GM12878 (cell line): Measurements from ENCODE around the gene WDR77.

Experiments used
- IKZF1 ChIP-seq: fragments of 450-650 bp; conservative IDR thresholded peaks from 2 replicates; pipeline ENCODE4 v1.6.1; 2017; ENCODE audit warnings: antibody characterized with exemption, mild to moderate bottlenecking
- POLR2AphosphoS5 ChIP-seq: IDR thresholded peaks from 2 replicates; pipeline ENCODE4 v1.6.1; 2011; ENCODE audit warnings: mild to moderate bottlenecking, low read length, inconsistent platforms
- RAD21 ChIP-seq: IDR thresholded peaks from 2 replicates; pipeline ENCODE4 v1.6.1; 2011; ENCODE audit warnings: mild to moderate bottlenecking, low read depth, low read length, moderate library complexity; ENCODE audit not compliant: insufficient read depth
- RCOR1 ChIP-seq: conservative IDR thresholded peaks from 2 replicates; pipeline ENCODE4 v1.6.1; 2012; ENCODE audit warnings: low read depth, low read length, improper control_type of control experiment
- SMAD1 ChIP-seq: fragments of 450-650 bp; IDR thresholded peaks from 2 replicates; pipeline ENCODE4 v1.6.1; 2018; ENCODE audit warnings: mild to moderate bottlenecking, low read depth; ENCODE audit not compliant: partially characterized antibody
- TARDBP ChIP-seq: IDR thresholded peaks from 2 replicates; pipeline ENCODE4 v1.6.1; 2016; ENCODE audit warnings: borderline replicate concordance
- YY1 ChIP-seq: IDR thresholded peaks from 2 replicates; pipeline ENCODE4 v1.6.1; 2011; ENCODE audit warnings: low read depth, mild to moderate bottlenecking, low read length
- TF ChIP-seq, protein P1 (sequence below), 3 experiments: IDR thresholded peaks in 2 of 3; conservative IDR thresholded peaks in 1 of 3; 2 replicates each; pipeline ENCODE4 v1.5.1; 2011; ENCODE audit warnings: low read depth in 3 of 3, low read length in 3 of 3, mild to moderate bottlenecking in 3 of 3, control low read depth in 2 of 3, moderate library complexity in 2 of 3, inconsistent platforms in 1 of 3, mixed read lengths in 1 of 3; ENCODE audit not compliant: control insufficient read depth in 2 of 3, insufficient read depth in 1 of 3; ENCODE audit errors: extremely low read depth in 1 of 3

GRCh38 chr1:111474106-111474505, 25.1 kb upstream of the WDR77 start:
- TF ChIP-seq IKZF1 = no peak
- no peak for TF ChIP-seq TARDBP
- TF ChIP-seq YY1 = no peak
- TF ChIP-seq, protein P1, sequence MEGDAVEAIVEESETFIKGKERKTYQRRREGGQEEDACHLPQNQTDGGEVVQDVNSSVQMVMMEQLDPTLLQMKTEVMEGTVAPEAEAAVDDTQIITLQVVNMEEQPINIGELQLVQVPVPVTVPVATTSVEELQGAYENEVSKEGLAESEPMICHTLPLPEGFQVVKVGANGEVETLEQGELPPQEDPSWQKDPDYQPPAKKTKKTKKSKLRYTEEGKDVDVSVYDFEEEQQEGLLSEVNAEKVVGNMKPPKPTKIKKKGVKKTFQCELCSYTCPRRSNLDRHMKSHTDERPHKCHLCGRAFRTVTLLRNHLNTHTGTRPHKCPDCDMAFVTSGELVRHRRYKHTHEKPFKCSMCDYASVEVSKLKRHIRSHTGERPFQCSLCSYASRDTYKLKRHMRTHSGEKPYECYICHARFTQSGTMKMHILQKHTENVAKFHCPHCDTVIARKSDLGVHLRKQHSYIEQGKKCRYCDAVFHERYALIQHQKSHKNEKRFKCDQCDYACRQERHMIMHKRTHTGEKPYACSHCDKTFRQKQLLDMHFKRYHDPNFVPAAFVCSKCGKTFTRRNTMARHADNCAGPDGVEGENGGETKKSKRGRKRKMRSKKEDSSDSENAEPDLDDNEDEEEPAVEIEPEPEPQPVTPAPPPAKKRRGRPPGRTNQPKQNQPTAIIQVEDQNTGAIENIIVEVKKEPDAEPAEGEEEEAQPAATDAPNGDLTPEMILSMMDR (IDR thresholded peaks at IDR 0.05 in 2 of 3, conservative IDR thresholded peaks at IDR 0.05 in 1 of 3; ENCODE audit: control insufficient read depth in 2 of 3, extremely low read depth in 1 of 3, insufficient read depth in 1 of 3, low read depth in 3 of 3, low read length in 3 of 3) = no peak
- no peak for TF ChIP-seq RAD21
- TF ChIP-seq SMAD1 = no peak
- no peak for TF ChIP-seq POLR2AphosphoS5
- no peak for TF ChIP-seq RCOR1
